Measurements from ENCODE around the gene GATA1. TPM values are rescaled to one million over a fixed set of nuclear protein-coding genes. Genes with fewer than 3 reads are reported as not detected.
A peak's percentile ranks its signal among the peaks of the same experiment; 100 is the strongest.

The GATA1 gene
- polyA plus RNA-seq, 6 donors from 2014 or later: 0.23 to 0.27 TPM; not detected in 4

- Mint-ChIP-seq H3K9me3 (peaks cover 0 to 4% (median 0%) of the 10 kb centered on the region in 7 donors), H3K27ac (peak overlapping the region in 2 of 6 donors; percentile 6 to 51), H3K4me3 (no peak overlapping the region), H3K4me1 (peaks cover 0 to 12% (median 0%) of the 10 kb centered on the region in 3 donors), H3K27me3 (peaks cover 7 to 41% (median 36%) of the 10 kb centered on the region in 3 donors), H3K36me3 (peaks cover 0 to 8% of the 10 kb centered on the region in 2 donors)
- ATAC-seq (ENCODE audit: low read depth in 2 of 2) (no peak), DNase-seq (no peak)
Observed at GRCh38 chrX:48787505-48788443, 1.4 kb downstream of the GATA1 start.

GRCh38 chrX:48789366-48790220 lies 3.2 kb downstream of the GATA1 start:
- peaks cover 0 to 4% (median 0%) of the 10 kb centered on the region in 7 donors for H3K9me3 Mint-ChIP-seq
- H3K27me3 Mint-ChIP-seq: peaks cover 7 to 41% (median 36%) of the 10 kb centered on the region in 3 donors
- no peak for DNase-seq
- peak overlapping the region in 1 of 8 donors; percentile 41 for H3K4me3 Mint-ChIP-seq
- H3K36me3 Mint-ChIP-seq: peaks cover 0 to 8% of the 10 kb centered on the region in 2 donors
- H3K27ac Mint-ChIP-seq: no peak overlapping the region
- H3K4me1 Mint-ChIP-seq: peaks cover 0 to 12% (median 0%) of the 10 kb centered on the region in 3 donors
- ATAC-seq (ENCODE audit: low read depth in 2 of 2): no peak

- peaks cover 7 to 41% (median 33%) of the 10 kb centered on the region in 3 donors for H3K27me3 Mint-ChIP-seq
- no peak overlapping the region for H3K4me3 Mint-ChIP-seq
- H3K36me3 Mint-ChIP-seq: peaks cover 0 to 8% of the 10 kb centered on the region in 2 donors
- peaks cover 0 to 4% (median 0%) of the 10 kb centered on the region in 7 donors for H3K9me3 Mint-ChIP-seq
- DNase-seq: no peak
- H3K4me1 Mint-ChIP-seq: peaks cover 0 to 12% (median 0%) of the 10 kb centered on the region in 3 donors
- H3K27ac Mint-ChIP-seq: no peak overlapping the region
- ATAC-seq (ENCODE audit: low read depth in 2 of 2): no peak
Observed at GRCh38 chrX:48790477-48790876, 4.1 kb downstream of the GATA1 start.

GRCh38 chrX:48791063-48791820 lies 4.9 kb downstream of the GATA1 start:
- Mint-ChIP-seq H3K27ac (no peak overlapping the region), H3K9me3 (peaks cover 0 to 4% (median 0%) of the 10 kb centered on the region in 7 donors), H3K4me1 (peaks cover 0 to 12% (median 0%) of the 10 kb centered on the region in 3 donors), H3K36me3 (peaks cover 0 to 8% of the 10 kb centered on the region in 2 donors), H3K4me3 (no peak overlapping the region), H3K27me3 (peaks cover 7 to 44% (median 27%) of the 10 kb centered on the region in 3 donors)
- ATAC-seq (ENCODE audit: low read depth in 2 of 2) (no peak), DNase-seq (no peak)

- Mint-ChIP-seq H3K4me3 (no peak overlapping the region), H3K27me3 (peaks cover 4 to 40% (median 19%) of the 10 kb centered on the region in 3 donors), H3K36me3 (peaks cover 0 to 8% of the 10 kb centered on the region in 2 donors), H3K27ac (no peak overlapping the region), H3K4me1 (peaks cover 0 to 12% (median 0%) of the 10 kb centered on the region in 3 donors), H3K9me3 (peaks cover 0 to 4% (median 0%) of the 10 kb centered on the region in 7 donors)
- ATAC-seq (ENCODE audit: low read depth in 2 of 2) (no peak), DNase-seq (no peak)
Observed at GRCh38 chrX:48792219-48792618, 5.8 kb downstream of the GATA1 start.

- peaks cover 0 to 4% (median 0%) of the 10 kb centered on the region in 3 donors for H3K4me1 Mint-ChIP-seq
- H3K36me3 Mint-ChIP-seq: peaks cover 0 to 2% of the 10 kb centered on the region in 2 donors
- H3K4me3 Mint-ChIP-seq: no peak overlapping the region
- H3K9me3 Mint-ChIP-seq: peaks cover 0 to 4% (median 0%) of the 10 kb centered on the region in 7 donors
- peaks cover 0 to 23% (median 6%) of the 10 kb centered on the region in 3 donors for H3K27me3 Mint-ChIP-seq
- ATAC-seq (ENCODE audit: low read depth in 2 of 2) (no peak), DNase-seq (no peak)
- H3K27ac Mint-ChIP-seq: no peak overlapping the region
Observed at GRCh38 chrX:48793935-48794334, 7.5 kb downstream of the GATA1 start.

- peaks cover 0 to 18% (median 6%) of the 10 kb centered on the region in 3 donors for H3K27me3 Mint-ChIP-seq
- no peak overlapping the region for H3K4me3 Mint-ChIP-seq
- no peak overlapping the region for H3K27ac Mint-ChIP-seq
- DNase-seq: no peak
- H3K4me1 Mint-ChIP-seq: peaks cover 0 to 4% (median 0%) of the 10 kb centered on the region in 3 donors
- H3K36me3 Mint-ChIP-seq: no peaks in the 10 kb centered on the region
- peaks cover 0 to 2% (median 0%) of the 10 kb centered on the region in 7 donors for H3K9me3 Mint-ChIP-seq
- ATAC-seq (ENCODE audit: low read depth in 2 of 2): no peak
Observed at GRCh38 chrX:48794340-48794910, 8.0 kb downstream of the GATA1 start.

GRCh38 chrX:48794911-48795515 lies 8.6 kb downstream of the GATA1 start:
- ATAC-seq (ENCODE audit: low read depth in 2 of 2) (no peak), DNase-seq (no peak)
- H3K9me3 Mint-ChIP-seq: no peaks in the 10 kb centered on the region
- peaks cover 0 to 4% (median 0%) of the 10 kb centered on the region in 3 donors for H3K4me1 Mint-ChIP-seq
- H3K4me3 Mint-ChIP-seq: no peak overlapping the region
- no peaks in the 10 kb centered on the region for H3K36me3 Mint-ChIP-seq
- H3K27me3 Mint-ChIP-seq: peaks cover 0 to 13% (median 5%) of the 10 kb centered on the region in 3 donors
- no peak overlapping the region for H3K27ac Mint-ChIP-seq

- H3K36me3 Mint-ChIP-seq: no peaks in the 10 kb centered on the region
- H3K4me1 Mint-ChIP-seq: peaks cover 6 to 17% (median 17%) of the 10 kb centered on the region in 3 donors
- ATAC-seq (ENCODE audit: low read depth in 2 of 2): no peak
- H3K9me3 Mint-ChIP-seq: no peaks in the 10 kb centered on the region
- peaks cover 0 to 8% (median 0%) of the 10 kb centered on the region in 3 donors for H3K27me3 Mint-ChIP-seq
- no peak overlapping the region for H3K4me3 Mint-ChIP-seq
- no peak overlapping the region for H3K27ac Mint-ChIP-seq
- no peak for DNase-seq
Observed at GRCh38 chrX:48798318-48798717, 11.9 kb downstream of the GATA1 start.

GRCh38 chrX:48800574-48801279 lies 14.3 kb downstream of the GATA1 start:
- H3K4me3 Mint-ChIP-seq: peak overlapping the region; percentile 88 to 98 (median 95)
- H3K27me3 Mint-ChIP-seq: peaks cover 0 to 13% (median 0%) of the 10 kb centered on the region in 3 donors
- H3K4me1 Mint-ChIP-seq: peaks cover 10 to 17% (median 17%) of the 10 kb centered on the region in 3 donors
- no peak for ATAC-seq (ENCODE audit: low read depth in 2 of 2)
- peak overlapping the region; percentile 96 to 100 (median 98) for H3K27ac Mint-ChIP-seq
- H3K9me3 Mint-ChIP-seq: peaks cover 0 to 2% (median 0%) of the 10 kb centered on the region in 7 donors
- no peak for DNase-seq
- peaks cover 0 to 5% of the 10 kb centered on the region in 2 donors for H3K36me3 Mint-ChIP-seq

- peaks cover 0 to 2% (median 0%) of the 10 kb centered on the region in 7 donors for H3K9me3 Mint-ChIP-seq
- H3K27me3 Mint-ChIP-seq: peaks cover 0 to 8% (median 0%) of the 10 kb centered on the region in 3 donors
- peak within 1 kb of the TSS; percentile 97 to 100 (median 98) for H3K27ac Mint-ChIP-seq
- H3K4me3 Mint-ChIP-seq: peak within 1 kb of the TSS; percentile 88 to 98 (median 95)
- H3K4me1 Mint-ChIP-seq: peaks cover 10 to 17% (median 17%) of the 10 kb centered on the region in 3 donors
- H3K36me3 Mint-ChIP-seq: peaks cover 0 to 5% of the 10 kb centered on the region in 2 donors
- ATAC-seq (ENCODE audit: low read depth in 2 of 2) (peak; percentile 77 to 82), DNase-seq (peak; percentile 94)
Observed at GRCh38 chrX:48801280-48802088, 15.1 kb downstream of the GATA1 start, which contains the start of gene HDAC6. HDAC6 (plus strand) TSS chrX:48802067; CDS start chrX:48802693, 626 bp downstream.
